K562 (cell line): Measurements from ENCODE around the gene MMP24. TPM values are rescaled to one million over a fixed set of nuclear protein-coding genes. Genes with fewer than 3 reads are reported as not detected.
A peak's percentile ranks its signal among the peaks of the same experiment; 100 is the strongest.

Source experiments
- ATF1 ChIP-seq, 2 experiments: fragments of 450-650 bp in 1 of 2; IDR thresholded peaks; 2 replicates each; pipeline ENCODE4 v1.6.1; 2016; ENCODE audit warnings: missing compliant biosample characterization in 1 of 2, missing genetic modification characterization in 1 of 2
- CREM ChIP-seq: IDR thresholded peaks from 2 replicates; pipeline ENCODE4 v1.6.1; 2014; ENCODE audit warnings: antibody characterized with exemption, low read depth
- CTBP1 ChIP-seq: fragments of 450-650 bp; IDR thresholded peaks from 2 replicates; pipeline ENCODE4 v1.6.1; 2016; ENCODE audit warnings: borderline replicate concordance
- DACH1 ChIP-seq: fragments of 450-650 bp; IDR thresholded peaks from 2 replicates; pipeline ENCODE4 v1.6.1; 2018; ENCODE audit not compliant: partially characterized antibody
- ETV5 ChIP-seq: sonication (generic); formaldehyde crosslinking; IDR thresholded peaks from 2 replicates; pipeline ENCODE4 v1.4.0; 2020; ENCODE audit warnings: low read depth, mild to moderate bottlenecking, missing genetic modification reagents
- FUS ChIP-seq: fragments of 200-400 bp; formaldehyde crosslinking; optimal IDR thresholded peaks from 2 replicates; pipeline ENCODE3; 2017; ENCODE audit warnings: low read depth, low read length
- HDAC3 ChIP-seq: fragments of 450-650 bp; IDR thresholded peaks from 2 replicates; pipeline ENCODE4 v1.6.1; 2018; ENCODE audit warnings: borderline replicate concordance, mild to moderate bottlenecking, moderate library complexity; ENCODE audit not compliant: partially characterized antibody
- MTF1 ChIP-seq: fragments of 250-450 bp; sonication (Bioruptor Pico); IDR thresholded peaks from 2 replicates; pipeline ENCODE4 v1.9.0; 2021; ENCODE audit warnings: moderate library complexity, mild to moderate bottlenecking, inconsistent platforms, borderline replicate concordance
- MYBL2 ChIP-seq, 2 experiments: fragments of 450-650 bp in 1 of 2; sonication (generic) in 1 of 2; formaldehyde crosslinking in 1 of 2; IDR thresholded peaks; 2 replicates each; pipeline versions ENCODE4 v1.6.1 to v1.8.1; 2017 to 2022; ENCODE audit warnings: borderline replicate concordance in 1 of 2, inconsistent platforms in 1 of 2, low read depth in 1 of 2, mild to moderate bottlenecking in 1 of 2, missing genetic modification reagents in 1 of 2, moderate library complexity in 1 of 2
- NR3C1 ChIP-seq: sonication (generic); formaldehyde crosslinking; IDR thresholded peaks from 2 replicates; pipeline ENCODE4 v1.8.1; 2022; ENCODE audit warnings: missing genetic modification reagents
- PTBP1 ChIP-seq: fragments of 200-400 bp; formaldehyde crosslinking; IDR thresholded peaks from 2 replicates; pipeline ENCODE4 v1.6.1; 2017; ENCODE audit warnings: low read depth, low read length
- RCOR1 ChIP-seq, 2 experiments: IDR thresholded peaks; 2 replicates each; pipeline ENCODE4 v1.6.1; 2012; ENCODE audit warnings: low read depth in 2 of 2, low read length in 2 of 2, borderline replicate concordance in 1 of 2, improper control_type of control experiment in 1 of 2
- SMC3 ChIP-seq: conservative IDR thresholded peaks from 2 replicates; pipeline ENCODE4 v1.6.1; 2011; ENCODE audit warnings: low read depth, low read length, improper control_type of control experiment; ENCODE audit not compliant: insufficient read depth
- SPI1 ChIP-seq: IDR thresholded peaks from 2 replicates; pipeline ENCODE4 v1.6.1; 2011; ENCODE audit warnings: low read depth, low read length, control low read depth, borderline replicate concordance
- STAG1 ChIP-seq: sonication (generic); formaldehyde crosslinking; IDR thresholded peaks from 2 replicates; pipeline ENCODE4 v1.5.0; 2020; ENCODE audit warnings: missing genetic modification reagents, borderline replicate concordance
- TEAD2 ChIP-seq: fragments of 450-650 bp; IDR thresholded peaks from 2 replicates; pipeline ENCODE4 v1.6.1; 2016; ENCODE audit warnings: missing genetic modification characterization, control low read depth, missing compliant biosample characterization
- XRCC5 ChIP-seq: fragments of 200-400 bp; formaldehyde crosslinking; IDR thresholded peaks from 2 replicates; pipeline ENCODE4 v1.6.1; 2017; ENCODE audit warnings: low read depth, mild to moderate bottlenecking, low read length
- ZC3H8 ChIP-seq: fragments of 450-650 bp; IDR thresholded peaks from 2 replicates; pipeline ENCODE4 v1.6.1; 2017
- ZNF143 ChIP-seq: sonication (generic); formaldehyde crosslinking; IDR thresholded peaks from 2 replicates; pipeline ENCODE4 v1.9.0; 2022; ENCODE audit warnings: mild to moderate bottlenecking, missing genetic modification reagents
- ZNF384 ChIP-seq: IDR thresholded peaks from 2 replicates; pipeline ENCODE4 v1.6.1; 2012; ENCODE audit warnings: low read depth, low read length, improper control_type of control experiment
- ZNF512 ChIP-seq: IDR thresholded peaks from 2 replicates; pipeline ENCODE4 v1.6.1; 2016; ENCODE audit warnings: missing genetic modification characterization, missing compliant biosample characterization
- polyA plus RNA-seq, 8 experiments: library from polyadenylated mRNA; depleted of rRNA in 4 of 8; stranded (reverse) in 5 of 8; unstranded in 3 of 8; fragments of >200 nt; fragmentation: Nextera tagmentation in 2 of 8; fragmentation: Illumina TruSeq in 1 of 8; extraction: Ambion mirVana in 2 of 8; extraction: Trizol in 1 of 8; gene quantifications; 2 replicates each; pipeline versions ENCODE4 v1.2.1 to v1.2.3, GENCODE V29; 2011 to 2014; ENCODE audit warnings: inconsistent platforms in 1 of 8, missing spikeins in 1 of 8
- total RNA-seq, 7 experiments: library from RNA; depleted of rRNA in 6 of 7; stranded (reverse); fragments of >200 nt in 6 of 7; fragmentation: Illumina TruSeq in 2 of 7; extraction: Trizol in 2 of 7; gene quantifications; 2 replicates each; pipeline versions ENCODE4 v1.2.1 to v1.2.3, GENCODE V29; 2011 to 2021; ENCODE audit warnings: low replicate concordance in 1 of 7
- TF ChIP-seq, protein P1 (sequence below): sonication (generic); formaldehyde crosslinking; IDR thresholded peaks from 2 replicates; pipeline ENCODE4 v1.8.0; 2022; ENCODE audit warnings: missing genetic modification reagents, mild to moderate bottlenecking, moderate library complexity, borderline replicate concordance
- TF ChIP-seq, protein P2 (sequence below): sonication (generic); formaldehyde crosslinking; IDR thresholded peaks from 2 replicates; pipeline ENCODE4 v1.8.1; 2023; ENCODE audit warnings: mild to moderate bottlenecking, missing genetic modification reagents

MMP24 gene
- total and polyA plus RNA-seq, 9 of the 15 experiments (the other 6 are each of a cell fraction or from before 2014, with no cell fraction given): 0.03 to 0.07 (median 0.03) TPM; not detected in 6

GRCh38 chr20:35303735-35304491 lies 77.4 kb downstream of the MMP24 start (continued):
- TF ChIP-seq, protein P1, sequence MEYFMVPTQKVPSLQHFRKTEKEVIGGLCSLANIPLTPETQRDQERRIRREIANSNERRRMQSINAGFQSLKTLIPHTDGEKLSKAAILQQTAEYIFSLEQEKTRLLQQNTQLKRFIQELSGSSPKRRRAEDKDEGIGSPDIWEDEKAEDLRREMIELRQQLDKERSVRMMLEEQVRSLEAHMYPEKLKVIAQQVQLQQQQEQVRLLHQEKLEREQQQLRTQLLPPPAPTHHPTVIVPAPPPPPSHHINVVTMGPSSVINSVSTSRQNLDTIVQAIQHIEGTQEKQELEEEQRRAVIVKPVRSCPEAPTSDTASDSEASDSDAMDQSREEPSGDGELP: peak; percentile 80
- TF ChIP-seq DACH1 (no peak), MYBL2 (IDR thresholded peaks at IDR 0.05; ENCODE audit: low read depth) (no peak), MYBL2 (CRISPR knock-in tag; IDR thresholded peaks at IDR 0.05; ENCODE audit: borderline replicate concordance) (no peak), CTBP1 (peak; percentile 88; the same call in 1 of the 2 replicates), HDAC3 (no peak), ZNF143 (no peak), FUS (no peak), SMC3 (peak; percentile 83), ATF1 (CRISPR knock-in tag; IDR thresholded peaks at IDR 0.05) (no peak), ATF1 (tag; IDR thresholded peaks at IDR 0.05) (0 out of 2 replicates have a peak, but pooled peaks have one; percentile 14), ZC3H8 (no peak), PTBP1 (no peak), NR3C1 (CRISPR knock-in tag) (no peak), CREM (peak; percentile 38; the same call in 1 of the 2 replicates), STAG1 (peak; percentile 55; the same call in 1 of the 2 replicates), ETV5 (CRISPR knock-in tag) (0 out of 2 replicates have a peak, but pooled peaks have one; percentile 41), XRCC5 (peak; percentile 84; the same call in 1 of the 2 replicates), ZNF512 (tag) (no peak), SPI1 (peak; percentile 25; the same call in 1 of the 2 replicates), RCOR1 (IDR thresholded peaks at IDR 0.05; ENCODE audit: borderline replicate concordance in 1 of 2, low read depth in 2 of 2, low read length in 2 of 2) (peak in 1 of 2 experiments; percentile 85; a peak in 2 of 4 replicates), ZNF384 (peak; percentile 52; the same call in 1 of the 2 replicates), MTF1 (no peak), TEAD2 (tag) (no peak)
- TF ChIP-seq, protein P2, sequence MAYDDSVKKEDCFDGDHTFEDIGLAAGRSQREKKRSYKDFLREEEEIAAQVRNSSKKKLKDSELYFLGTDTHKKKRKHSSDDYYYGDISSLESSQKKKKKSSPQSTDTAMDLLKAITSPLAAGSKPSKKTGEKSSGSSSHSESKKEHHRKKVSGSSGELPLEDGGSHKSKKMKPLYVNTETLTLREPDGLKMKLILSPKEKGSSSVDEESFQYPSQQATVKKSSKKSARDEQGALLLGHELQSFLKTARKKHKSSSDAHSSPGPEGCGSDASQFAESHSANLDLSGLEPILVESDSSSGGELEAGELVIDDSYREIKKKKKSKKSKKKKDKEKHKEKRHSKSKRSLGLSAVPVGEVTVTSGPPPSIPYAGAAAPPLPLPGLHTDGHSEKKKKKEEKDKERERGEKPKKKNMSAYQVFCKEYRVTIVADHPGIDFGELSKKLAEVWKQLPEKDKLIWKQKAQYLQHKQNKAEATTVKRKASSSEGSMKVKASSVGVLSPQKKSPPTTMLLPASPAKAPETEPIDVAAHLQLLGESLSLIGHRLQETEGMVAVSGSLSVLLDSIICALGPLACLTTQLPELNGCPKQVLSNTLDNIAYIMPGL (CRISPR knock-in tag): no peak
